CD1c-positive myeloid dendritic cell (primary cell): ENCODE data around the gene LEPR.
"Not testable (repeated sequence)": the region's sequence is repeated elsewhere in the genome, so short reads cannot be mapped to it uniquely, and the experiment has no call there.

ENCODE experiments used
- DNase-seq: peaks from one replicate; pipeline ENCODE4 v3.0.0-alpha.2; 2016; ENCODE audit errors: extremely low spot score

The LEPR gene

DNA sequence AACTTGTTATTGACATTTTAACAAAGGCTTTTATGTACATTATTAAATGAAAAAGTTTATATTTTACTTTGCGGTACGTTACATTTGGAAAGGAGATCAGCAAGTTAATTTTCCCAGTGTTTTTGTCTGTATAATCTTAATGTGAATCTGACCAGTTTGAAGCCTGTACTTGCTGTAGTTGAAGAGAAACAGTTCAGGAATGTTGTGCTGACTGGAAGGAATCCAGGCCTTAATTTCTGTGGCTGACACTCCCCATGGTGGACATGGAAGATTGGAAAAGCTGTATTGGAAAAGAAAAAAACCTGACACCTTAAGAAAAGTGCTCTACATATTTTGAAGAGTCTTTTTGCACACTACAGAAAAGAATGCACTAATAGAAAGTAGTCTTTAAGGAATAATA, 15.5 kb downstream of the LEPR start:
- DNase-seq, result no peak

DNA sequence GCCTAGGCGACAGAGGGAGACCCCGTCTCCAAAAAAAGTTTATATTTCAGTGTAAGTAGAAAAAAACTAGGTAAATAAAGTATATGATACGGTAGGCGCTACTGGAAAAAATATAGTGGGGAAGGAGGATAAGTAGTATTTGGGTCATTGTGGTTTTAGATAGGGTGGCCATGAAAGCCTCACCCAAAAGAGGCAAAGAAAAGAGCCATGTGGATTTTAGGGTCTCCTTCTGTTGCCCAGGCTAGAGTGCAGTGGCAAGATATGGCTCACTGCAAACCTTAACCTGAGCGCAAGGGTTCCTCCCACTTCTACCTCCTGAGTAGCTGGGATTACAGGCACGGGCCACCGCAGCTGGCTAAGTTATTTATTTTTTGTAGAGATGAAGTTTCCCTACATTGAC, 17.1 kb downstream of the LEPR start:
- DNase-seq, result no peak

- DNase-seq, result no peak
Observed at GRCh38 chr1:65440322-65440900, 19.9 kb downstream of the LEPR start.

DNA sequence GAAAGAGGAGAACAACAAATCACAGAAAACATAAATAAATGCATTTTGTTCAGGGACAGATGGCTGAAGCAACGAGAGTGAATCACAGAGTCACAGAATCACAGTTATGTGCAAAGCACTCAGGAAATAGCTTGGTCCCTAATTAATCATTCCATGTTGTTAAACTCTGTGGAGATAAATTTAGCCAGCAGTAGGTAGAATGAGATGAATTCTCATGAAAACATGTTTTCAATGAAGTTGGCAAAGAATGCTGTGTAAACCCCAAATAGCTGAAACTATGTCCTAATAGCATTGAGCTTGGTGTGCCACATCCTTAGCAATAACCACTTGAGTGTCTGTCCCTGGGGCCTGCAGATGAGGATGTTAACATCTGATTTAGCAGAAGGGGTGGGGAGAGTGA, 20.4 kb downstream of the LEPR start:
- no peak for DNase-seq

- DNase-seq, result no peak
Observed at GRCh38 chr1:65441464-65441863, 21.0 kb downstream of the LEPR start.

DNA sequence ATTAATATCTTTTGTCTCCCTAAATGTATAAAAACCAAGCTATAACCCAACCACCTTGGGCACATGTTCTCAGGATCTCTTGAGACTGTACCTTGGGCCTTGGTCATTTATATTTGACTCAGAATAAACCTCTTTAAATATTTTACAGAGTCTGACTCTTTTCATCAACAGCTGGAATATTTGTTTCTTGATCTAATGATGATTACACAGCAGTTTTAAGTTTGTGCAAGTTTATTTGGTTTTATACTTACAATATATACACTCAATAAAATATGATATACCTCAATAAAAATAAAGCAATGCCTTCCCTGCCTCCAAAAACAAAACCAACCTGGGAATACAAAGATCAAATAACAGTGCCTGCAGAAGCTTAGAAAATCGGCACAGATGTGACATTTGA, 22.0 kb downstream of the LEPR start:
- DNase-seq, result no peak

- no peak for DNase-seq
Observed at GRCh38 chr1:65443647-65444046, 23.2 kb downstream of the LEPR start.

DNA sequence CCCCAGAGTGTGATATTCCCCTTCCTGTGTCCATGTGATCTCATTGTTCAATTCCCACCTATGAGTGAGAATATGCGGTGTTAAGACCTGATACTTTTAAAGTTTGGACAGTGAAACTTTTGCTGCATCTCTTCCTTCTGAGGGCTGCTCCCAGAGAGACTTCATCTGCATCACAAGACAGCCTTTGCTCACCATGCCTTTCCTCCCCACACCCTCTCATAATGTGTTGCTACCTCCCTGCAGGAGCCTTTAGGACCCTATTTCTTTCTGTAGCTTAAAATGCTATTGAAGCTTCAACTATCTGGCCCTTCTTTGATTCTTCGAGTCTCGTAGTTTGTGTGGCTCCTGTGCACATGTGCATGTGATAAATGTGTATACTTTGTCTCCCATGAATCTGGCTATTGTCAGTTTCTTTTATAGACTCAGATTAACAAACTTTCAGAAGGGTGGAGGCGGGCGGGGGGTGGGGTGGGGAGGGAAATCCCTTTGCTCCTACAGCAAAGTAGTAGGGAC, 23.7 kb downstream of the LEPR start:
- DNase-seq, result no peak

- DNase-seq, result no peak
Observed at GRCh38 chr1:65445837-65446236, 25.4 kb downstream of the LEPR start.

GRCh38 chr1:65449214-65449823, 28.9 kb downstream of the LEPR start:
- no peak for DNase-seq

DNA sequence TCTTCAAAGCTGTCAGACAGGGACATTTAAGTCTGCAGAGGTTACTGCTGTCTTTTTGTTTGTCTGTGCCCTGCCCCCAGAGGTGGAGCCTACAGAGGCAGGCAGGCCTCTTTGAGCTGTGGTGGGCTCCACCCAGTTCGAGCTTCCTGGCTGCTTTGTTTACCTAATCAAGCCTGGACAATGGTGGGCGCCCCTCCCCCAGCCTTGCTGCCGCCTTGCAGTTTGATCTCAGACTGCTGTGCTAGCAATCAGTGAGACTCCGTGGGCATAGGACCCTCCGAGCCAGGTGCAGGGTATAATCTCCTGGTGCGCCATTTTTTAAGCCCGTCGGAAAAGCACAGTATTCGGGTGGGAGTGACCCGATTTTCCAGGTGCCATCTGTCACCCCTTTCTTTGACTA, 35.2 kb downstream of the LEPR start:
- not testable (repeated sequence) for DNase-seq

DNA sequence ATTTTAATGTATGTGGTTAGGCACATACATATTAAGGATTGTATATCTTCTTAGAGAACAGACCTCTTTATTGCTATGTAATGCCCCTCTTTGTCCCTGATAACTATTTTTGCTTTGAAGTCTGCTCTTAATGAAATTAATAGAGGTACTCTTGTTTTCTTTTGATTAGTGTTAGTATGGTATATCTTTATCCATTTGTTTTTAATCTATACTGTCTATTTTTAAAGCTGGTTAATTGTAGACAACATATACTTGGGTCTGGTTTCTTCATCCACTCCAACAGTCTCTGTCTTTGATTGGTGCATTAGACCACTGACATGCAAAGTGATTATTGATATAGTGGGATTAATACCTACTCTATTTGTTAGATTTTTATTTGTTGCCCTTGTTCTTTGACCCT, 36.0 kb downstream of the LEPR start:
- DNase-seq, result no peak

DNA sequence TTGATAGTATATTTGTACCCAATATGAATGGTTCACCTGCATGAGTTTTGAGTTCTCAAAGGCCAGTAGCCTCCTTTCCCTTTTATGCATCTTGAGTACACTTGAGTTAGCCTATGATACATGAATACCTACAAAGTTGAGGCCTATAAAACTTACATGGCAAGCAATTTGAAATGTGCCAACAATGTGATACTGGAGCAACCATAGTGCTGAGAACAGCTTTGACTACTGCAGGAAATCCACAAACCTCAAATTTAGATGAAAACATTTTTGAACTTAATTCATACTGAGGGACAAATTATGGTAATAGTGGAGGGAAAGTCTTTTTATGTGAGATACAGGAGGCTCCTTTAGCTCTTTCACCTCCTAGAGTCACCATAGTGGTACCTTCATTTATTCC, 37.4 kb downstream of the LEPR start:
- DNase-seq, result no peak

DNA sequence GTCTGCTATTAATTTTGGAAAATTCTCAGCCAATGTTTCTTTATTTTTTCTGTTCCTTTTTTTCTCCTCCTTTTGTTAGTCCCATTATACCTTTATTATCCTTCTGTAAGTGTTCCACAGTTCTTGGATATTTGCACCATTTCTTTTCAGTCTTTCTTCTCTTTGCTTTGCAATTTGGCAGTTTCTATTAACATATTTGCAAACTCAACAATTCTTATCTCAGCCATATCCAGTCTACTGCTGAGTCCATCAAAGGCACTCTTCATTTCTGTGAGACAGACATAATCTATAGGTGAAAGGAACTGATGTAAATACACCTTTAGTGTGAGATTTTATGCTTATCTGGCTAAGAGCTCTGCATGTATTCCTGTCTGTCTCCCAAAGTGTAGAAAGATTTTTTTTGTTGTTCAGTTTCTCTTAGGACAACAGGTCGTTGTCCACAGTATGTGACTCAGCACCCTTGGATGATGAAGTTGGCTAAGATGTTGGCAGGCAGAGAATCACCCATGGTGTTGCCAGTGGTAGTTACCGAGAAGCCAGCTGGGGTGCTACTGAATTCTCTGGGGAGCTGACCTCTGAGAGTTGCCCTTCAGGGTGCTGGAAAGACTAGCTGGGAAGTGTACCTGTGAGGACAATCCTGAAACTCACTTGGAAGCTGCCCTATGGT, 38.4 kb downstream of the LEPR start:
- DNase-seq, result no peak

GRCh38 chr1:65459397-65459768, 38.9 kb downstream of the LEPR start:
- peak; percentile 36 for DNase-seq

- DNase-seq, result not testable (repeated sequence)
Observed at GRCh38 chr1:65465837-65466236, 45.4 kb downstream of the LEPR start.

GRCh38 chr1:65467536-65467935, 47.1 kb downstream of the LEPR start:
- DNase-seq, result no peak

- DNase-seq, result no peak
Observed at GRCh38 chr1:65469126-65469888, 48.8 kb downstream of the LEPR start.

DNA sequence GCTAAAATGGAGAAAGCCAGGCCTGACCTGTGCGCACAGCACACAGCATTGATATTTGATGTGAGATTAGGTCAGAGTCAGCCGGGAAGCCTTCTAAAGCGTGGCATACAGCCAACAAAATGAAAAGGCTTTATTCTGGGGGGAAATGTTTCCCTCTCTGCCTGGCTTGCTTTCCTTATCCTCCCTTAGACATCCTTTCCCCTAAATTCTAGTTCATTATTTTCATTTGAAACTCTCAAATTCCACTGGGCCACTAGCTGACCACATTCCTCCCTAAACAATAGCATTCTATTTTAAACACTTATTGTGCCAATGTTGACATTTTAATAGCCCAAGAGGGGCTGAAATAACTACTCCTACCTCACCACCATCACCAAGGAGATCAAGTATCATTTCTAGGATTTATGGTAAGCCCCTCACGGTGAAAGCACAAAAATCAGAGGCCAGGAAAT, 49.4 kb downstream of the LEPR start:
- no peak for DNase-seq
